ENCODE measurements around the gene YPEL5. TPM values are rescaled to one million over a fixed set of nuclear protein-coding genes. Genes with fewer than 3 reads are reported as not detected.

YPEL5 gene
- total RNA-seq, 1 donor from 2014 or later, result 25.0 TPM

GRCh38 chr2:30172627-30173026, 25.8 kb downstream of the YPEL5 start:
- Mint-ChIP-seq H3K27ac (ENCODE audit: unreplicated experiment) (no peak overlapping the region), H3K27me3 (ENCODE audit: low read depth) (no peaks in the 10 kb centered on the region), H3K9me3 (no peaks in the 10 kb centered on the region), H3K36me3 (ENCODE audit: low read depth) (no peaks in the 10 kb centered on the region), H3K4me1 (no peaks in the 10 kb centered on the region), H3K4me3 (no peak overlapping the region)
- DNase-seq (ENCODE audit: low read depth, low spot score), result no peak
- no peak for TF ChIP-seq CTCF (conservative IDR thresholded peaks at IDR 0.05)

GRCh38 chr2:30177440-30177839, 30.6 kb downstream of the YPEL5 start:
- Mint-ChIP-seq H3K36me3 (ENCODE audit: low read depth) (no peaks in the 10 kb centered on the region), H3K4me3 (no peak overlapping the region), H3K9me3 (no peaks in the 10 kb centered on the region)

GRCh38 chr2:30177956-30178355, 31.1 kb downstream of the YPEL5 start:
- TF ChIP-seq CTCF (conservative IDR thresholded peaks at IDR 0.05), result no peak
- DNase-seq (ENCODE audit: low read depth, low spot score), result no peak
- Mint-ChIP-seq H3K36me3 (ENCODE audit: low read depth) (no peaks in the 10 kb centered on the region), H3K4me1 (no peaks in the 10 kb centered on the region), H3K4me3 (no peak overlapping the region), H3K27me3 (ENCODE audit: low read depth) (peaks cover 4% of the 10 kb centered on the region), H3K9me3 (no peaks in the 10 kb centered on the region), H3K27ac (ENCODE audit: unreplicated experiment) (no peak overlapping the region)

More at GRCh38 chr2:30177440-30177839, 30.6 kb downstream of the YPEL5 start:
- peaks cover 4% of the 10 kb centered on the region for H3K27me3 Mint-ChIP-seq (ENCODE audit: low read depth)
- H3K4me1 Mint-ChIP-seq, result no peaks in the 10 kb centered on the region
- no peak for DNase-seq (ENCODE audit: low read depth, low spot score)
- no peak overlapping the region for H3K27ac Mint-ChIP-seq (ENCODE audit: unreplicated experiment)
- TF ChIP-seq CTCF (conservative IDR thresholded peaks at IDR 0.05), result no peak

GRCh38 chr2:30178618-30179434, 32.0 kb downstream of the YPEL5 start:
- no peaks in the 10 kb centered on the region for H3K4me1 Mint-ChIP-seq
- H3K27me3 Mint-ChIP-seq (ENCODE audit: low read depth), result peaks cover 4% of the 10 kb centered on the region
- H3K4me3 Mint-ChIP-seq, result no peak overlapping the region
- peak overlapping the region; percentile 8 for H3K27ac Mint-ChIP-seq (ENCODE audit: unreplicated experiment)
- DNase-seq (ENCODE audit: low read depth, low spot score), result no peak
- no peak for TF ChIP-seq CTCF (conservative IDR thresholded peaks at IDR 0.05)
- H3K9me3 Mint-ChIP-seq, result no peaks in the 10 kb centered on the region
- H3K36me3 Mint-ChIP-seq (ENCODE audit: low read depth), result no peaks in the 10 kb centered on the region

GRCh38 chr2:30179536-30179935, 32.7 kb downstream of the YPEL5 start:
- Mint-ChIP-seq H3K36me3 (ENCODE audit: low read depth) (no peaks in the 10 kb centered on the region), H3K27ac (ENCODE audit: unreplicated experiment) (no peak overlapping the region), H3K4me3 (no peak overlapping the region), H3K9me3 (no peaks in the 10 kb centered on the region), H3K4me1 (no peaks in the 10 kb centered on the region), H3K27me3 (ENCODE audit: low read depth) (peaks cover 4% of the 10 kb centered on the region)
- TF ChIP-seq CTCF (conservative IDR thresholded peaks at IDR 0.05), result no peak
- DNase-seq (ENCODE audit: low read depth, low spot score), result no peak

All from neural crest cell (in vitro differentiated cells).